ENCODE results near the gene VPS13D. TPM values are rescaled to one million over a fixed set of nuclear protein-coding genes. Genes with fewer than 3 reads are reported as not detected.
A peak's percentile ranks its signal among the peaks of the same experiment; 100 is the strongest.
"Not testable (repeated sequence)": the region's sequence is repeated elsewhere in the genome, so short reads cannot be mapped to it uniquely, and the experiment has no call there.

The VPS13D gene
- total RNA-seq, 2 donors from 2014 or later = 76.1 to 99.9 TPM

- intact Hi-C loops (cut with DNase I, micrococcal nuclease) = no loop called here
- ATAC-seq = peak; percentile 53
- peak; percentile 44 to 64 for DNase-seq
These were observed 295.7 kb downstream of the VPS13D start for GRCh38 chr1:12525311-12526181.

GRCh38 chr1:12527564-12527963 is 297.7 kb downstream of the VPS13D start:
- ATAC-seq (no peak), DNase-seq (no peak)
- intact Hi-C loops (cut with DNase I, micrococcal nuclease) = no loop called here

- peak; percentile 78 for ATAC-seq
- peak; percentile 92 to 95 for DNase-seq
- intact Hi-C loops (cut with DNase I, micrococcal nuclease) = no loop called here
These were observed 298.4 kb downstream of the VPS13D start for GRCh38 chr1:12528021-12528852.

GRCh38 chr1:12529640-12530174 is 299.9 kb downstream of the VPS13D start:
- DNase-seq (no peak), ATAC-seq (no peak)
- intact Hi-C loops (cut with DNase I, micrococcal nuclease) = no loop called here

GRCh38 chr1:12530462-12531178 is 300.8 kb downstream of the VPS13D start:
- intact Hi-C loops (cut with DNase I, micrococcal nuclease) = no loop called here
- ATAC-seq = no peak
- no peak for DNase-seq

- intact Hi-C loops (cut with DNase I, micrococcal nuclease) = no loop called here
- ATAC-seq = no peak
- no peak for DNase-seq
These were observed 301.3 kb downstream of the VPS13D start for GRCh38 chr1:12531179-12531499.

- DNase-seq (no peak), ATAC-seq (no peak)
- intact Hi-C loops (cut with DNase I, micrococcal nuclease) = no loop called here
These were observed 302.8 kb downstream of the VPS13D start for GRCh38 chr1:12532405-12533315.

GRCh38 chr1:12536023-12536639 is 306.3 kb downstream of the VPS13D start:
- ATAC-seq = no peak

GRCh38 chr1:12537294-12537693 is 307.5 kb downstream of the VPS13D start:
- intact Hi-C loops (cut with DNase I, micrococcal nuclease) = no loop called here
- no peak for ATAC-seq
- no peak for DNase-seq

More at GRCh38 chr1:12536023-12536639, 306.3 kb downstream of the VPS13D start:
- no peak for DNase-seq
- intact Hi-C loops (cut with DNase I, micrococcal nuclease) = no loop called here

- intact Hi-C loops (cut with DNase I, micrococcal nuclease) = no loop called here
- no peak for ATAC-seq
- DNase-seq = no peak
These were observed 308.2 kb downstream of the VPS13D start for GRCh38 chr1:12537906-12538461.

GRCh38 chr1:12538536-12538935 is 308.7 kb downstream of the VPS13D start:
- not testable (repeated sequence) for DNase-seq

GRCh38 chr1:12539320-12539704 is 309.5 kb downstream of the VPS13D start:
- DNase-seq = no peak
- intact Hi-C loops (cut with DNase I, micrococcal nuclease) = no loop called here
- ATAC-seq = no peak

More at GRCh38 chr1:12538536-12538935, 308.7 kb downstream of the VPS13D start:
- intact Hi-C loops (cut with DNase I, micrococcal nuclease); ATAC-seq: not testable (repeated sequence)

- DNase-seq (peak; percentile 41 to 76), ATAC-seq (peak; percentile 12)
- intact Hi-C loops (cut with DNase I, micrococcal nuclease) = loop anchor here in 1 of 2 donors (10.0 kb wide), 1 partner anchor 55 kb away; no protein-coding TSS in a partner anchor
These were observed 310.1 kb downstream of the VPS13D start for GRCh38 chr1:12539705-12540579.

- intact Hi-C loops (cut with DNase I, micrococcal nuclease) = loop anchor here in 1 of 2 donors (10.0 kb wide), 1 partner anchor 54 kb away; no protein-coding TSS in a partner anchor
- ATAC-seq (no peak), DNase-seq (no peak)
These were observed 310.9 kb downstream of the VPS13D start for GRCh38 chr1:12540580-12541273.

GRCh38 chr1:12541274-12542137 is 311.7 kb downstream of the VPS13D start:
- intact Hi-C loops (cut with DNase I, micrococcal nuclease) = loop anchor here in 1 of 2 donors (10.0 kb wide), 1 partner anchor 53 kb away; no protein-coding TSS in a partner anchor
- ATAC-seq (no peak), DNase-seq (no peak)
